Brain microvascular endothelial cell (primary cell): ENCODE results near the gene MACROD2.
"Not testable (repeated sequence)": the region's sequence is repeated elsewhere in the genome, so short reads cannot be mapped to it uniquely, and the experiment has no call there.

Experiments used
- DNase-seq: peaks from one replicate; pipeline ENCODE4 v3.0.0-alpha.2; 2020
- H3K27ac ChIP-seq: fragments of 250-450 bp; sonication (Bioruptor Pico); 2 replicates; pipeline ENCODE4 v1.5.1; 2020; ENCODE audit warnings: mild to moderate bottlenecking, moderate library complexity
- H3K27me3 ChIP-seq: fragments of 250-450 bp; sonication (Bioruptor Pico); replicated peaks from 2 replicates; pipeline ENCODE4 v1.5.1; 2020; ENCODE audit warnings: mild to moderate bottlenecking
- H3K36me3 ChIP-seq: fragments of 250-450 bp; sonication (Bioruptor Pico); replicated peaks from 2 replicates; pipeline ENCODE4 v1.5.1; 2020; ENCODE audit warnings: mild to moderate bottlenecking
- H3K4me3 ChIP-seq: 2 replicates; pipeline ENCODE4 v1.5.1; 2011; ENCODE audit warnings: low read depth, mild to moderate bottlenecking, control low read depth, low read length, moderate library complexity
- in situ Hi-C: cut with HindIII; loops from 2 replicates; pipeline ENCODE4 v1.10.0; 2017; ENCODE audit warnings: low sequenced_read_pairs, low pct_ligation_motif_present
- TF ChIP-seq, protein P1 (sequence below): IDR thresholded peaks from 2 replicates; pipeline ENCODE4 v1.5.1; 2011; ENCODE audit warnings: low read depth, mild to moderate bottlenecking, moderate library complexity, low read length, control low read depth, inconsistent platforms; ENCODE audit errors: missing control alignments

The MACROD2 gene

DNA sequence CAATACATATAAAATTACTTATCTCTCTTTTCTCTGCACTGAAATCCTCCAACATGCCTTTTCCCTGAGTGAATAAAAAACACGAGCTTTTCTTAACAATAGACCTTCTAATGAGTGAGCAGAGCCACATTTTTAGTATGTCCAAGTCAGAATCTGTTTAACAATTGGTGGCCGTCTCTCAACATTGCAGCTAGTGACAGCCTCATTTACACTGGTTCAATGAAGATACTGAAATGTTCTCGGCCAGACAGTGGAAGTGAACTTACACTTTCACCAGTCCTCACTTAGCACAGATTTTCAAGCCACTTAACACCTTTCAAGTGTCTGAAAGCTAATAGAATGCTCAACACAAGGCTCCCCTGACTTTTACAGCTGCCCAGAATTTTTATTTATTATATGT lies 1810.8 kb downstream of the MACROD2 start:
- in situ Hi-C loops: no loop called here
- Histone ChIP-seq H3K27ac (no peak overlapping the region), H3K36me3 (no peaks in the 10 kb centered on the region), H3K27me3 (no peaks in the 10 kb centered on the region), H3K4me3 (no peak overlapping the region)
- TF ChIP-seq, protein P1, sequence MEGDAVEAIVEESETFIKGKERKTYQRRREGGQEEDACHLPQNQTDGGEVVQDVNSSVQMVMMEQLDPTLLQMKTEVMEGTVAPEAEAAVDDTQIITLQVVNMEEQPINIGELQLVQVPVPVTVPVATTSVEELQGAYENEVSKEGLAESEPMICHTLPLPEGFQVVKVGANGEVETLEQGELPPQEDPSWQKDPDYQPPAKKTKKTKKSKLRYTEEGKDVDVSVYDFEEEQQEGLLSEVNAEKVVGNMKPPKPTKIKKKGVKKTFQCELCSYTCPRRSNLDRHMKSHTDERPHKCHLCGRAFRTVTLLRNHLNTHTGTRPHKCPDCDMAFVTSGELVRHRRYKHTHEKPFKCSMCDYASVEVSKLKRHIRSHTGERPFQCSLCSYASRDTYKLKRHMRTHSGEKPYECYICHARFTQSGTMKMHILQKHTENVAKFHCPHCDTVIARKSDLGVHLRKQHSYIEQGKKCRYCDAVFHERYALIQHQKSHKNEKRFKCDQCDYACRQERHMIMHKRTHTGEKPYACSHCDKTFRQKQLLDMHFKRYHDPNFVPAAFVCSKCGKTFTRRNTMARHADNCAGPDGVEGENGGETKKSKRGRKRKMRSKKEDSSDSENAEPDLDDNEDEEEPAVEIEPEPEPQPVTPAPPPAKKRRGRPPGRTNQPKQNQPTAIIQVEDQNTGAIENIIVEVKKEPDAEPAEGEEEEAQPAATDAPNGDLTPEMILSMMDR: no peak
- DNase-seq: no peak

DNA sequence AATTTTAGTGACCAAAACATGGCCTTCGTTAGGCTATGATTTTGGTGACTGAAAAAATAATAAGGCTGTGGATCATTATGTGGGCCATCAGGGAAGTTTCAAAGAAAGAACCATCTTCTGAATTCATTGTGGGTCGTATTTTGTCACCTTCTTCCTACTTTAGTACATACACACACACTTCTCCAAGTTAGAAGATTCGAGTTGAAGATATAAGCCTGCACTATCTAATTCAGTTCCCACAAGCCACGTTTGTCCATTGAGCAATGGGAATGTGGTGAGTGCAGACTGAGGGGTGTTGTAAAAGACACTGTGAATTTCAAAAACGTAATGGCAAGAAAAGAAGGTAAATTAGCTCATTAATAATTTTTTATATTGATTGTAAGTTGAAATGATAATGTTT lies 1812.0 kb downstream of the MACROD2 start:
- DNase-seq: no peak
- in situ Hi-C loops: no loop called here
- Histone ChIP-seq H3K27me3 (no peaks in the 10 kb centered on the region), H3K36me3 (no peaks in the 10 kb centered on the region), H3K27ac (no peak overlapping the region), H3K4me3 (no peak overlapping the region)
- TF ChIP-seq, protein P1: no peak

DNA sequence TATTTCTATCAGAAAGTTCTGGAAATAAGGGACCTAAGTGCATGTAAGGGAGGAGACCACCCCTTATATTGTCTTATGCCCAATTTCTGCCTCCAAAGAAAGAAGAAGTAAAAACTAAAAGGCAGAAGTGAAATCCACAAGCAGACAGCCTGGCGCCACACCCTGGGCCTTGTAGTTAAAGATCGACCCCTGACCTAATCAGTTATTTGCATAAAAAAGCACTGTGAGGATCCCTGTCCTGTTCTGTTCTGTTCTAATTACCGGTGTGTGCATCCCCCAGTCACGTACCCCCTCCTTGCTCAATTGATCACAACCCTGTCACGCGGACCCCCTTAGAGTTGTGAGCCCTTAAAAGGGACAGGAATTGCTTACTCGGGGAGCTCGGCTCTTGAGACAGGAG lies 1812.5 kb downstream of the MACROD2 start:
- in situ Hi-C loops, DNase-seq, H3K4me3 ChIP-seq, H3K36me3 ChIP-seq, H3K27me3 ChIP-seq, H3K27ac ChIP-seq: not testable (repeated sequence)

DNA sequence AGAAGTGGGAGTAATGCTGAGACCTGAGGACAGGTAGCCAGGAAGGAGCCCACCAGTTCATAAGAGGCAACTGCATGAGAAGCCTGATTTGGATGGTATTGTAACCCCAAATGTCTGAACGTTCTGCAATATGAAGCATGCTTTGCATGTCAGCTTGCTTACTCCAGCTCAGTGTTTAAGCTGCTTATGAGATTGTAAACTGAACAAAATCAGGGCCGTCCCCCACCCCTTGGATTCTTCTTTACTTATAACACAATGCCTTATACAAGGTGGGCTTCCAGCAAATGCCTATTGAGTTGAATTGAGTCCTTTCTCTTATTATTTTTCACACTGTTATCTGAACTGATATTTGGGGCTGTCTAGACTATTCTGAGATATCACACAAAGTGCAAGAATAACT lies 1816.6 kb downstream of the MACROD2 start:
- H3K36me3 ChIP-seq: no peaks in the 10 kb centered on the region
- TF ChIP-seq, protein P1: no peak
- DNase-seq: no peak
- H3K27ac ChIP-seq: no peak overlapping the region
- in situ Hi-C loops: no loop called here
- H3K4me3 ChIP-seq: no peak overlapping the region
- no peaks in the 10 kb centered on the region for H3K27me3 ChIP-seq

DNA sequence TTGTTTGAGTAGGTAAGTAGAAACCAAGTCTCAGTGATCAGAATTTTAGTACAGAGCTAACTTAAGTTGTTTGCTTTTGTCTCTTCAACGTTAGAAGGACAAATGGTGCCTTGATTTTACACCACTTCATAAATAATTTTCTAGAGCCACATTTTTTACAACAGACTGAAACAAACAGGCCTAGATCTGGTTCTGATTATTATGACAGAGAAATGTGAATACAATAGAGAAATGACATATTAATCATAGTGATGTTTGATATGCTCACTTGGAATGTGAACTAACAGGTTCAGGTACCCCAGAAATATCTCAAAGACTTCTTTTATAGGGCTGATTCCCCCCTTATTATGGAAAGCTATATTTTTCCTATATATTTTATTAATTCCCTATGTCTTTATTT lies 1817.4 kb downstream of the MACROD2 start:
- no peak for DNase-seq
- no peak overlapping the region for H3K27ac ChIP-seq
- H3K27me3 ChIP-seq: no peaks in the 10 kb centered on the region
- TF ChIP-seq, protein P1: no peak
- no peaks in the 10 kb centered on the region for H3K36me3 ChIP-seq
- in situ Hi-C loops: no loop called here
- no peak overlapping the region for H3K4me3 ChIP-seq

DNA sequence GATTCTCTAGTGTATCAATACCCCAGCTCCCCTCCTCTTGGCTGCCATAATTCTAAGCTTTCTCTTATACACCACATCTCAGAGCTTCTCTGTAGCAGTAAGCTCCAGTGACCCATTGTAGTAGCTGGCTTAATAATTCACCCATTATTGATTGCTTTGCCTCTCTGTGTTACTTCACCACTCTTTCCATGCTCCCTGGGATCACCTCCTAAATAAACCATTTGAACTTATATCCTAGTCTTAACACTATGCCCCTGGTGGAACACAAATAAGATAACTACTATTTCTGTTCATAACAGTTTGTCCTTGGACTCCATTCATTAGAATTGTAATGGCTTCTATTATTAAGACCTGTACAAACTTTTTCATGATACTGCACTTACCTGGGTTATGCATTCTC lies 1819.0 kb downstream of the MACROD2 start:
- in situ Hi-C loops: no loop called here
- TF ChIP-seq, protein P1: no peak
- H3K4me3 ChIP-seq: no peak overlapping the region

DNA sequence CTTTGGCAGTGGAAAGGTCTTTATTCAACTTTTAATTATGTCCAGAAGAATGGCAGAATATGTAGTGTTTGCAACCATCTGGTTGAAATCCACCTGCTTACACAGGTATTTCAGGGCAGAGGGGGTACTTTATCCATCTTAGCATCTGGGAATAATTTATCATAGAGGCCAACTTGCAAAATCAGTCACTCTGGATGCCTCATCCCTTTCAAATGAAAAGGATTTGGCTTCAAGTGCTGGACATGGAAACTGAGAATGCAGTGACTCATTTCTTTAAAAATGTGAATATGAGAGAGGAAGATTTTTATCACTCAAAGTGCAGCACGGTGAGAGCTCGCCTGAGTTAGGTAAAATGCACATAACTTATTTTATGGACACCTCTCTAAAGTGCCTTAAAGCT lies 1819.6 kb downstream of the MACROD2 start:
- no peaks in the 10 kb centered on the region for H3K36me3 ChIP-seq
- no peak overlapping the region for H3K27ac ChIP-seq
- H3K27me3 ChIP-seq: no peaks in the 10 kb centered on the region
- H3K4me3 ChIP-seq: no peak overlapping the region
- peak; percentile 31 for DNase-seq
- TF ChIP-seq, protein P1: no peak
- in situ Hi-C loops: no loop called here

More for the DNA sequence above, 1819.0 kb downstream of the MACROD2 start:
- Histone ChIP-seq H3K27ac (no peak overlapping the region), H3K27me3 (no peaks in the 10 kb centered on the region), H3K36me3 (no peaks in the 10 kb centered on the region)
- no peak for DNase-seq
